H1 (cell line): ENCODE results near the gene CDKL1.

Experiments
- HDAC2 ChIP-seq, 2 experiments: fragments of 300-600 bp in 1 of 2; sonication (generic) in 1 of 2; IDR thresholded peaks; 2 replicates each; pipeline ENCODE4 v1.6.1; 2011 to 2012; ENCODE audit warnings: low read depth in 2 of 2, low read length in 2 of 2, mild to moderate bottlenecking in 2 of 2, moderate library complexity in 2 of 2, borderline replicate concordance in 1 of 2, inconsistent platforms in 1 of 2
- HDAC6 ChIP-seq: IDR thresholded peaks from one replicate; pipeline ENCODE4 v1.7.1; 2012; ENCODE audit warnings: low read depth, mild to moderate bottlenecking, inconsistent platforms, low read length, moderate library complexity
- POLR2A ChIP-seq, 2 experiments: IDR thresholded peaks; 1 replicate in 1 of 2; 2 replicates in 1 of 2; pipeline ENCODE4 v1.6.1; 2011; ENCODE audit warnings: low read depth in 2 of 2, low read length in 2 of 2, mild to moderate bottlenecking in 2 of 2; ENCODE audit errors: control extremely low read depth in 1 of 2
- RAD21 ChIP-seq, 2 experiments: IDR thresholded peaks in 1 of 2; conservative IDR thresholded peaks in 1 of 2; 2 replicates each; pipeline ENCODE4 v1.6.1; 2011; ENCODE audit warnings: low read depth in 2 of 2, low read length in 2 of 2, improper control_type of control experiment in 1 of 2, inconsistent platforms in 1 of 2, mild to moderate bottlenecking in 1 of 2, moderate library complexity in 1 of 2
- RFX5 ChIP-seq: IDR thresholded peaks from 2 replicates; pipeline ENCODE4 v1.6.1; 2011; ENCODE audit warnings: low read depth, low read length, improper control_type of control experiment, borderline replicate concordance
- TAF7 ChIP-seq: optimal IDR thresholded peaks from 2 replicates; pipeline ENCODE3; 2011; ENCODE audit warnings: low read depth, mild to moderate bottlenecking, inconsistent platforms, low read length, moderate library complexity, borderline replicate concordance
- TF ChIP-seq, protein P1 (sequence below), 3 experiments: IDR thresholded peaks; 1 replicate in 2 of 3; 2 replicates in 1 of 3; pipeline versions ENCODE4 v1.5.1 to v1.6.1; 2011; ENCODE audit warnings: low read length in 3 of 3, mild to moderate bottlenecking in 3 of 3, inconsistent platforms in 2 of 3, low read depth in 1 of 3, moderate library complexity in 1 of 3; ENCODE audit not compliant: insufficient read depth in 1 of 3; ENCODE audit errors: control extremely low read depth in 1 of 3
- TF ChIP-seq, protein P2 (sequence below): IDR thresholded peaks from 2 replicates; pipeline ENCODE4 v1.6.1; 2012; ENCODE audit warnings: low read length, inconsistent platforms
- TF ChIP-seq, protein P3 (sequence below): IDR thresholded peaks from 2 replicates; pipeline ENCODE4 v1.6.1; 2012; ENCODE audit warnings: inconsistent platforms

DNA sequence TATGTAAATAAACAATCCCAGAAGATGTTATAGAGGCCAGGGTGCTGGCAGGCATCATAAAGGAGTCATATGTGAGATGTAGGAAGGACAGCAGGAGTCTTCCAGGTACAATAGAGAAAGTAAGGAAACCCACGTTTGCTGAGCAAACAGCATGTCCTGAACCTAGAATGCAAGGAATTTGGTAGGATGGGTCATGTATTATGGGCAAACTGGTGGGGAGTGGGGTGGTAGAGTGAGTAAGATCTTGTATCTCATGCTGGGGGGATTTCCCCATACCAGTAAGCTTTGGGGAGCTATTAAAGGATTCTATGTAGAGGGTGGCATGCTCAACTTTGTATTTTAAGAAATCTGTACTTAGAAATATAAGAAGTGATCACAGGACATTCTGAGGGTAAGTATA is 41.0 kb downstream of the CDKL1 start:
- TF ChIP-seq TAF7 = no peak
- no peak for TF ChIP-seq POLR2A (IDR thresholded peaks at IDR 0.05; ENCODE audit: control extremely low read depth in 1 of 2, low read depth in 2 of 2, low read length in 2 of 2)
- TF ChIP-seq, protein P1, sequence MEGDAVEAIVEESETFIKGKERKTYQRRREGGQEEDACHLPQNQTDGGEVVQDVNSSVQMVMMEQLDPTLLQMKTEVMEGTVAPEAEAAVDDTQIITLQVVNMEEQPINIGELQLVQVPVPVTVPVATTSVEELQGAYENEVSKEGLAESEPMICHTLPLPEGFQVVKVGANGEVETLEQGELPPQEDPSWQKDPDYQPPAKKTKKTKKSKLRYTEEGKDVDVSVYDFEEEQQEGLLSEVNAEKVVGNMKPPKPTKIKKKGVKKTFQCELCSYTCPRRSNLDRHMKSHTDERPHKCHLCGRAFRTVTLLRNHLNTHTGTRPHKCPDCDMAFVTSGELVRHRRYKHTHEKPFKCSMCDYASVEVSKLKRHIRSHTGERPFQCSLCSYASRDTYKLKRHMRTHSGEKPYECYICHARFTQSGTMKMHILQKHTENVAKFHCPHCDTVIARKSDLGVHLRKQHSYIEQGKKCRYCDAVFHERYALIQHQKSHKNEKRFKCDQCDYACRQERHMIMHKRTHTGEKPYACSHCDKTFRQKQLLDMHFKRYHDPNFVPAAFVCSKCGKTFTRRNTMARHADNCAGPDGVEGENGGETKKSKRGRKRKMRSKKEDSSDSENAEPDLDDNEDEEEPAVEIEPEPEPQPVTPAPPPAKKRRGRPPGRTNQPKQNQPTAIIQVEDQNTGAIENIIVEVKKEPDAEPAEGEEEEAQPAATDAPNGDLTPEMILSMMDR (IDR thresholded peaks at IDR 0.05; ENCODE audit: control extremely low read depth in 1 of 3, insufficient read depth in 1 of 3, low read depth in 1 of 3, low read length in 3 of 3) = no peak
- TF ChIP-seq, protein P2, sequence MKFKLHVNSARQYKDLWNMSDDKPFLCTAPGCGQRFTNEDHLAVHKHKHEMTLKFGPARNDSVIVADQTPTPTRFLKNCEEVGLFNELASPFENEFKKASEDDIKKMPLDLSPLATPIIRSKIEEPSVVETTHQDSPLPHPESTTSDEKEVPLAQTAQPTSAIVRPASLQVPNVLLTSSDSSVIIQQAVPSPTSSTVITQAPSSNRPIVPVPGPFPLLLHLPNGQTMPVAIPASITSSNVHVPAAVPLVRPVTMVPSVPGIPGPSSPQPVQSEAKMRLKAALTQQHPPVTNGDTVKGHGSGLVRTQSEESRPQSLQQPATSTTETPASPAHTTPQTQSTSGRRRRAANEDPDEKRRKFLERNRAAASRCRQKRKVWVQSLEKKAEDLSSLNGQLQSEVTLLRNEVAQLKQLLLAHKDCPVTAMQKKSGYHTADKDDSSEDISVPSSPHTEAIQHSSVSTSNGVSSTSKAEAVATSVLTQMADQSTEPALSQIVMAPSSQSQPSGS = no peak
- no peak for TF ChIP-seq RAD21 (IDR thresholded peaks at IDR 0.05 in 1 of 2, conservative IDR thresholded peaks at IDR 0.05 in 1 of 2; ENCODE audit: low read depth in 2 of 2, low read length in 2 of 2)
- TF ChIP-seq HDAC2 (IDR thresholded peaks at IDR 0.05; ENCODE audit: borderline replicate concordance in 1 of 2, low read depth in 2 of 2, low read length in 2 of 2) = no peak
- TF ChIP-seq HDAC6 = no peak
- no peak for TF ChIP-seq RFX5
- TF ChIP-seq, protein P3, sequence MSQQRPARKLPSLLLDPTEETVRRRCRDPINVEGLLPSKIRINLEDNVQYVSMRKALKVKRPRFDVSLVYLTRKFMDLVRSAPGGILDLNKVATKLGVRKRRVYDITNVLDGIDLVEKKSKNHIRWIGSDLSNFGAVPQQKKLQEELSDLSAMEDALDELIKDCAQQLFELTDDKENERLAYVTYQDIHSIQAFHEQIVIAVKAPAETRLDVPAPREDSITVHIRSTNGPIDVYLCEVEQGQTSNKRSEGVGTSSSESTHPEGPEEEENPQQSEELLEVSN = no peak
